GM19324 (cell line): ENCODE data around the gene MAEA.

Experiments
- ATAC-seq: cut with Tn5 transposase; IDR thresholded peaks from one replicate; pipeline ENCODE4 v1.9.1; 2021; ENCODE audit warnings: mild to moderate bottlenecking, moderate library complexity; ENCODE audit not compliant: unreplicated experiment, low FRiP score

Gene MAEA

GRCh38 chr4:1249731-1250526, 39.8 kb upstream of the MAEA start:
- ATAC-seq, result peak; percentile 3

GRCh38 chr4:1250527-1250812, 39.2 kb upstream of the MAEA start:
- ATAC-seq, result no peak

GRCh38 chr4:1250921-1251772, 38.5 kb upstream of the MAEA start:
- no peak for ATAC-seq

- ATAC-seq, result no peak
Measured at GRCh38 chr4:1251773-1252066, 38.0 kb upstream of the MAEA start.

- ATAC-seq, result no peak
Measured at GRCh38 chr4:1252928-1253492, 36.7 kb upstream of the MAEA start.

- no peak for ATAC-seq
Measured at GRCh38 chr4:1253831-1254230, 35.9 kb upstream of the MAEA start.

GRCh38 chr4:1255151-1255550, 34.5 kb upstream of the MAEA start:
- ATAC-seq, result no peak

GRCh38 chr4:1255699-1256098, 34.0 kb upstream of the MAEA start:
- ATAC-seq, result no peak

GRCh38 chr4:1258457-1258856, 31.2 kb upstream of the MAEA start:
- ATAC-seq, result no peak

- ATAC-seq, result no peak
Measured at GRCh38 chr4:1259966-1260365, 29.7 kb upstream of the MAEA start.

GRCh38 chr4:1260418-1261106, 29.1 kb upstream of the MAEA start:
- no peak for ATAC-seq

GRCh38 chr4:1261107-1261928, 28.4 kb upstream of the MAEA start:
- ATAC-seq, result no peak

- ATAC-seq, result no peak
Measured at GRCh38 chr4:1264942-1265341, 24.7 kb upstream of the MAEA start.

GRCh38 chr4:1265351-1265750, 24.3 kb upstream of the MAEA start:
- no peak for ATAC-seq

GRCh38 chr4:1266881-1267763, 22.6 kb upstream of the MAEA start:
- no peak for ATAC-seq

GRCh38 chr4:1269209-1269608, 20.5 kb upstream of the MAEA start:
- no peak for ATAC-seq

- no peak for ATAC-seq
Measured at GRCh38 chr4:1271686-1272085, 18.0 kb upstream of the MAEA start.

GRCh38 chr4:1274871-1275270, 14.8 kb upstream of the MAEA start:
- ATAC-seq, result no peak

- no peak for ATAC-seq
Measured at GRCh38 chr4:1276984-1277383, 12.7 kb upstream of the MAEA start.
